Measurements from ENCODE around the gene EEFSEC. TPM values are rescaled to one million over a fixed set of nuclear protein-coding genes. Genes with fewer than 3 reads are reported as not detected.
A peak's percentile ranks its signal among the peaks of the same experiment; 100 is the strongest.

Gene EEFSEC
- total and polyA plus RNA-seq, 2 experiments from 2014 or later = 10.1 to 16.2 TPM

DNA sequence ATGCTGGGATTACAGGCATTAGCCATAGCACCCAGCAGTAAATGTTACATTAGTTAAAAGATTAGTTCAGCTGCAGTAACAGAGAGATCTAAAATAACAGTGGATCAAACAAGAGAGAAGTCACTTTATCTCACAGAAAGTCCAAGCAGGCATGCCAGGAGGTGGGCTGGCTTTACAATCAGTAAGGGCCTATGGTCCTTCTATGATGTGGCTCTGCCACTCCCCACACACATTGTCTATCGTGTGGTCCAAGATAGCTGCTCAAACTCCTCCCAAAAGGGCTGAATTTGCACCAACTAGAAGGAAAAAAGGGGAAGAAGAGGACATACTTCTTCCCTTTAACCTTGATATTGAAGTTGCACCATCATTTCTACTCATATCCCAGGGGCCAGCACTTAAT, 25.0 kb upstream of the EEFSEC start:
- no peaks in the 10 kb centered on the region for H3F3A ChIP-seq (replicated peaks; ENCODE audit: low read depth)
- Mint-ChIP-seq H3K9me3 (no peaks in the 10 kb centered on the region), H3K4me3 (no peak overlapping the region), H3K27me3 (ENCODE audit: insufficient read depth, low read depth, poor library complexity) (peaks cover 9% of the 10 kb centered on the region), H3K36me3 (ENCODE audit: low read depth) (peaks cover 2% of the 10 kb centered on the region; the same call in 2 of the 3 replicates), H3K27ac (no peak overlapping the region), H3K4me1 (peaks cover 10% of the 10 kb centered on the region)
- no peaks in the 10 kb centered on the region for H3K4me1 ChIP-seq (ENCODE audit: insufficient read depth)
- no peak for ATAC-seq
- no peak overlapping the region for H3K27ac ChIP-seq (ENCODE audit: low read depth)
- H3K4me3 ChIP-seq = no peak overlapping the region
- no peak overlapping the region for H3K4me2 ChIP-seq
- H3K79me2 ChIP-seq (replicated peaks; ENCODE audit: insufficient read depth) = peaks cover 2% of the 10 kb centered on the region
- H2AFZ ChIP-seq = no peak overlapping the region
- no peaks in the 10 kb centered on the region for H3K36me3 ChIP-seq (ENCODE audit: insufficient read depth)
- TF ChIP-seq ZNF114 (CRISPR knock-in tag; IDR thresholded peaks at IDR 0.05) (no peak), ZNF331 (CRISPR knock-in tag; IDR thresholded peaks at IDR 0.05; ENCODE audit: low read depth) (no peak), EZH2 (IDR thresholded peaks at IDR 0.05; ENCODE audit: low read depth, unreplicated experiment) (no peak), STAT1 (IDR thresholded peaks at IDR 0.05; ENCODE audit: unreplicated experiment) (no peak)
- H3K9me2 ChIP-seq (ENCODE audit: insufficient read depth) = peaks cover 6% of the 10 kb centered on the region; the same call in 1 of the 2 replicates
- no peak for DNase-seq (ENCODE audit: low spot score)
- no peaks in the 10 kb centered on the region for H3K27me3 ChIP-seq (ENCODE audit: insufficient read depth)
- H4K20me1 ChIP-seq (replicated peaks; ENCODE audit: insufficient read depth) = no peaks in the 10 kb centered on the region

DNA sequence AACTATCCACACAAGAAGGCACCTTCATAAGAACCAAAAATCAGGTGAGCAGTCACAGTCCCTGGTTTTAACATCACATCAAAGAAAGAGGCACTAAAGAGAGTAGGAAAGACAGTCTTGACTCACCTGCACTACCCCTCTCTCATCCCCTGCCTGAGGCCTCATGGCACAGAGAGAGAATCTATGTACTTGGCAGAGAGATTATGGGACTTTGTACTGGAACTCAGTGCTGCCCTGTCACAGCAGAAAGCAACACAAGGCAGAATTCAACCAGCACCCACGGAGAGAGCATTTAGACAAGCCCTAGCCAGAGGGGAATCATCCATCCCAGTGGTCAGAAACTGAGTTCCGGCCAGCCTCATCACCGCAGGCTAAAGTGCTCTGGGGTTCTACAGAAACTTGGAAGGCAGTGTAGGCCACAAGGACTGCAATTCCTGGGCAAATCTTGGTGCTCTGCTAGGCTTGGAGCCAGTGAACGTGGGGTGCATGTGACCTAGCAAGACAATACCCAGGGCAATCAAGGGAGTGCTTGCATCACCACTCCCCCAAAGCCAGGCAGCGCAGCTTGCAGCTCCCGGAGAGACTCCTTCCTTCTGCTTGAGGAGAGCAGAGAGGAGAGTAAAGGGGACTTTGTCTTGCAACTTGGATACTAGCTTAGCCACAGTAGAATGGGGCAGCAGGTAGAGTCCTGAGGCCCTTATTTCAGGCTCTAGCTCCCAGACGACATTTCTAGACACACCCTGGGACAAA, 21.2 kb upstream of the EEFSEC start:
- Mint-ChIP-seq H3K27ac (no peak overlapping the region), H3K9me3 (peaks cover 13% of the 10 kb centered on the region), H3K27me3 (ENCODE audit: insufficient read depth, low read depth, poor library complexity) (peaks cover 9% of the 10 kb centered on the region), H3K4me3 (no peak overlapping the region; the same call in 2 of the 3 replicates), H3K4me1 (peaks cover 4% of the 10 kb centered on the region), H3K36me3 (ENCODE audit: low read depth) (peaks cover 4% of the 10 kb centered on the region; the same call in 2 of the 3 replicates)
- no peaks in the 10 kb centered on the region for H3F3A ChIP-seq (replicated peaks; ENCODE audit: low read depth)
- ATAC-seq (peak; percentile 64), DNase-seq (ENCODE audit: low spot score) (no peak)
- no peak overlapping the region for H2AFZ ChIP-seq
- H3K36me3 ChIP-seq (ENCODE audit: insufficient read depth) = no peaks in the 10 kb centered on the region
- no peaks in the 10 kb centered on the region for H3K79me2 ChIP-seq (replicated peaks; ENCODE audit: insufficient read depth)
- H3K4me1 ChIP-seq (ENCODE audit: insufficient read depth) = no peaks in the 10 kb centered on the region
- H3K9me2 ChIP-seq (ENCODE audit: insufficient read depth) = no peaks in the 10 kb centered on the region
- no peaks in the 10 kb centered on the region for H3K27me3 ChIP-seq (ENCODE audit: insufficient read depth)
- no peak overlapping the region for H3K27ac ChIP-seq (ENCODE audit: low read depth)
- H3K4me3 ChIP-seq = no peak overlapping the region
- H4K20me1 ChIP-seq (replicated peaks; ENCODE audit: insufficient read depth) = no peaks in the 10 kb centered on the region
- no peak overlapping the region for H3K4me2 ChIP-seq
- TF ChIP-seq, protein P1, sequence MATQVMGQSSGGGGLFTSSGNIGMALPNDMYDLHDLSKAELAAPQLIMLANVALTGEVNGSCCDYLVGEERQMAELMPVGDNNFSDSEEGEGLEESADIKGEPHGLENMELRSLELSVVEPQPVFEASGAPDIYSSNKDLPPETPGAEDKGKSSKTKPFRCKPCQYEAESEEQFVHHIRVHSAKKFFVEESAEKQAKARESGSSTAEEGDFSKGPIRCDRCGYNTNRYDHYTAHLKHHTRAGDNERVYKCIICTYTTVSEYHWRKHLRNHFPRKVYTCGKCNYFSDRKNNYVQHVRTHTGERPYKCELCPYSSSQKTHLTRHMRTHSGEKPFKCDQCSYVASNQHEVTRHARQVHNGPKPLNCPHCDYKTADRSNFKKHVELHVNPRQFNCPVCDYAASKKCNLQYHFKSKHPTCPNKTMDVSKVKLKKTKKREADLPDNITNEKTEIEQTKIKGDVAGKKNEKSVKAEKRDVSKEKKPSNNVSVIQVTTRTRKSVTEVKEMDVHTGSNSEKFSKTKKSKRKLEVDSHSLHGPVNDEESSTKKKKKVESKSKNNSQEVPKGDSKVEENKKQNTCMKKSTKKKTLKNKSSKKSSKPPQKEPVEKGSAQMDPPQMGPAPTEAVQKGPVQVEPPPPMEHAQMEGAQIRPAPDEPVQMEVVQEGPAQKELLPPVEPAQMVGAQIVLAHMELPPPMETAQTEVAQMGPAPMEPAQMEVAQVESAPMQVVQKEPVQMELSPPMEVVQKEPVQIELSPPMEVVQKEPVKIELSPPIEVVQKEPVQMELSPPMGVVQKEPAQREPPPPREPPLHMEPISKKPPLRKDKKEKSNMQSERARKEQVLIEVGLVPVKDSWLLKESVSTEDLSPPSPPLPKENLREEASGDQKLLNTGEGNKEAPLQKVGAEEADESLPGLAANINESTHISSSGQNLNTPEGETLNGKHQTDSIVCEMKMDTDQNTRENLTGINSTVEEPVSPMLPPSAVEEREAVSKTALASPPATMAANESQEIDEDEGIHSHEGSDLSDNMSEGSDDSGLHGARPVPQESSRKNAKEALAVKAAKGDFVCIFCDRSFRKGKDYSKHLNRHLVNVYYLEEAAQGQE (IDR thresholded peaks at IDR 0.05; ENCODE audit: unreplicated experiment) = no peak
- TF ChIP-seq, protein P2, sequence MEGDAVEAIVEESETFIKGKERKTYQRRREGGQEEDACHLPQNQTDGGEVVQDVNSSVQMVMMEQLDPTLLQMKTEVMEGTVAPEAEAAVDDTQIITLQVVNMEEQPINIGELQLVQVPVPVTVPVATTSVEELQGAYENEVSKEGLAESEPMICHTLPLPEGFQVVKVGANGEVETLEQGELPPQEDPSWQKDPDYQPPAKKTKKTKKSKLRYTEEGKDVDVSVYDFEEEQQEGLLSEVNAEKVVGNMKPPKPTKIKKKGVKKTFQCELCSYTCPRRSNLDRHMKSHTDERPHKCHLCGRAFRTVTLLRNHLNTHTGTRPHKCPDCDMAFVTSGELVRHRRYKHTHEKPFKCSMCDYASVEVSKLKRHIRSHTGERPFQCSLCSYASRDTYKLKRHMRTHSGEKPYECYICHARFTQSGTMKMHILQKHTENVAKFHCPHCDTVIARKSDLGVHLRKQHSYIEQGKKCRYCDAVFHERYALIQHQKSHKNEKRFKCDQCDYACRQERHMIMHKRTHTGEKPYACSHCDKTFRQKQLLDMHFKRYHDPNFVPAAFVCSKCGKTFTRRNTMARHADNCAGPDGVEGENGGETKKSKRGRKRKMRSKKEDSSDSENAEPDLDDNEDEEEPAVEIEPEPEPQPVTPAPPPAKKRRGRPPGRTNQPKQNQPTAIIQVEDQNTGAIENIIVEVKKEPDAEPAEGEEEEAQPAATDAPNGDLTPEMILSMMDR (conservative IDR thresholded peaks at IDR 0.05; ENCODE audit: low read depth in 2 of 2) = no peak
- TF ChIP-seq JUNB (IDR thresholded peaks at IDR 0.05; ENCODE audit: unreplicated experiment) (no peak), CREB1 (CRISPR knock-in tag; IDR thresholded peaks at IDR 0.05; ENCODE audit: low read depth) (no peak), EZH2 (IDR thresholded peaks at IDR 0.05; ENCODE audit: low read depth, unreplicated experiment) (no peak), NANOG (IDR thresholded peaks at IDR 0.05; ENCODE audit: borderline replicate concordance) (no peak), ZNF331 (CRISPR knock-in tag; IDR thresholded peaks at IDR 0.05; ENCODE audit: low read depth) (no peak), EZH2phosphoT487 (IDR thresholded peaks at IDR 0.05; ENCODE audit: unreplicated experiment) (no peak), POLR2AphosphoS5 (IDR thresholded peaks at IDR 0.05; ENCODE audit: low read depth) (no peak), STAT1 (IDR thresholded peaks at IDR 0.05; ENCODE audit: unreplicated experiment) (no peak), ZNF114 (CRISPR knock-in tag; IDR thresholded peaks at IDR 0.05) (no peak)
- TF ChIP-seq, protein P3, sequence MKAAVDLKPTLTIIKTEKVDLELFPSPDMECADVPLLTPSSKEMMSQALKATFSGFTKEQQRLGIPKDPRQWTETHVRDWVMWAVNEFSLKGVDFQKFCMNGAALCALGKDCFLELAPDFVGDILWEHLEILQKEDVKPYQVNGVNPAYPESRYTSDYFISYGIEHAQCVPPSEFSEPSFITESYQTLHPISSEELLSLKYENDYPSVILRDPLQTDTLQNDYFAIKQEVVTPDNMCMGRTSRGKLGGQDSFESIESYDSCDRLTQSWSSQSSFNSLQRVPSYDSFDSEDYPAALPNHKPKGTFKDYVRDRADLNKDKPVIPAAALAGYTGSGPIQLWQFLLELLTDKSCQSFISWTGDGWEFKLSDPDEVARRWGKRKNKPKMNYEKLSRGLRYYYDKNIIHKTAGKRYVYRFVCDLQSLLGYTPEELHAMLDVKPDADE (IDR thresholded peaks at IDR 0.05) = no peak
